H9 (cell line): ENCODE data around the gene SLC26A5. TPM values are rescaled to one million over a fixed set of nuclear protein-coding genes. Genes with fewer than 3 reads are reported as not detected.

Experiments used
- DNase-seq: peaks from one replicate; pipeline ENCODE4 v3.0.0-alpha.2; 2017
- H2AFZ ChIP-seq: one replicate; pipeline ENCODE4 v1.6.1; 2013; ENCODE audit warnings: mild to moderate bottlenecking, low read length, control low read depth, moderate library complexity
- H2AK5ac ChIP-seq: 2 replicates; pipeline ENCODE4 v1.6.1; 2013; ENCODE audit warnings: low read length, control low read depth, mixed read lengths; ENCODE audit not compliant: insufficient read length
- H2BK120ac ChIP-seq: one replicate; pipeline ENCODE4 v1.6.1; 2013; ENCODE audit warnings: low read depth, mild to moderate bottlenecking, low read length, control low read depth, inconsistent platforms; ENCODE audit not compliant: poor library complexity, severe bottlenecking
- H2BK12ac ChIP-seq: 2 replicates; pipeline ENCODE4 v1.6.1; 2013; ENCODE audit warnings: low read length, control low read depth, mixed read lengths, low read depth; ENCODE audit not compliant: insufficient read length
- H2BK15ac ChIP-seq: 2 replicates; pipeline ENCODE4 v1.6.1; 2013; ENCODE audit warnings: low read depth, low read length, control low read depth
- H2BK20ac ChIP-seq: one replicate; pipeline ENCODE4 v1.6.1; 2013; ENCODE audit warnings: low read depth, mild to moderate bottlenecking, low read length, control low read depth, inconsistent platforms; ENCODE audit not compliant: poor library complexity, severe bottlenecking
- H2BK5ac ChIP-seq: 2 replicates; pipeline ENCODE4 v1.6.1; 2013; ENCODE audit warnings: low read length, control low read depth, mixed read lengths; ENCODE audit not compliant: insufficient read length
- H3K14ac ChIP-seq: 2 replicates; pipeline ENCODE4 v1.6.1; 2013; ENCODE audit warnings: low read length, control low read depth; ENCODE audit not compliant: insufficient read depth
- H3K18ac ChIP-seq: 2 replicates; pipeline ENCODE4 v1.6.1; 2013; ENCODE audit warnings: low read depth, mild to moderate bottlenecking, mixed read lengths, low read length, control low read depth; ENCODE audit not compliant: insufficient read length
- H3K23ac ChIP-seq: 2 replicates; pipeline ENCODE4 v1.6.1; 2013; ENCODE audit warnings: low read length, control low read depth, mixed read lengths, low read depth; ENCODE audit not compliant: insufficient read length
- H3K23me2 ChIP-seq: 2 replicates; pipeline ENCODE4 v1.6.1; 2013; ENCODE audit warnings: low read depth, mild to moderate bottlenecking, mixed read lengths, low read length, control low read depth; ENCODE audit not compliant: insufficient read length, poor library complexity, severe bottlenecking
- H3K27ac ChIP-seq: 2 replicates; pipeline ENCODE4 v1.5.1; 2013; ENCODE audit warnings: low read length, control low read depth, mixed read lengths, low read depth; ENCODE audit not compliant: insufficient read length
- H3K27me3 ChIP-seq: 2 replicates; pipeline ENCODE4 v1.6.1; 2013; ENCODE audit warnings: low read length, control low read depth, inconsistent platforms; ENCODE audit not compliant: insufficient read depth
- H3K4ac ChIP-seq: 2 replicates; pipeline ENCODE4 v1.6.1; 2013; ENCODE audit warnings: low read depth, mild to moderate bottlenecking, control low read depth, inconsistent platforms, low read length, moderate library complexity
- H3K4me1 ChIP-seq: 2 replicates; pipeline ENCODE4 v1.6.1; 2013; ENCODE audit warnings: low read length, control low read depth, inconsistent platforms; ENCODE audit not compliant: insufficient read depth
- H3K4me2 ChIP-seq: 2 replicates; pipeline ENCODE4 v1.6.1; 2013; ENCODE audit warnings: low read length, control low read depth, mixed read lengths; ENCODE audit not compliant: insufficient read length, insufficient read depth
- H3K56ac ChIP-seq: 2 replicates; pipeline ENCODE4 v1.6.1; 2013; ENCODE audit warnings: low read depth, mild to moderate bottlenecking, mixed read lengths, low read length, control low read depth; ENCODE audit not compliant: insufficient read length
- H3K79me1 ChIP-seq: 2 replicates; pipeline ENCODE4 v1.6.1; 2013; ENCODE audit warnings: low read depth, mild to moderate bottlenecking, moderate library complexity, low read length, control low read depth, inconsistent platforms; ENCODE audit not compliant: insufficient read depth, poor library complexity, severe bottlenecking
- H3K79me2 ChIP-seq: 2 replicates; pipeline ENCODE4 v1.6.1; 2013; ENCODE audit warnings: low read length, control low read depth, inconsistent platforms; ENCODE audit not compliant: insufficient read depth
- H3K9ac ChIP-seq: 2 replicates; pipeline ENCODE4 v1.6.1; 2013; ENCODE audit warnings: low read length, control low read depth, mixed read lengths; ENCODE audit not compliant: insufficient read length; ENCODE audit errors: extremely low read depth
- H3K9me3 ChIP-seq: one replicate; pipeline ENCODE4 v1.6.1; 2013; ENCODE audit warnings: low read depth, low read length, inconsistent platforms; ENCODE audit not compliant: control insufficient read depth
- H3T11ph ChIP-seq: one replicate; pipeline ENCODE4 v1.6.1; 2013; ENCODE audit warnings: mild to moderate bottlenecking, low read length, control low read depth, inconsistent platforms
- H4K20me1 ChIP-seq: one replicate; pipeline ENCODE4 v1.6.1; 2013; ENCODE audit not compliant: control insufficient read depth, insufficient read length, insufficient read depth
- H4K5ac ChIP-seq: 2 replicates; pipeline ENCODE4 v1.6.1; 2013; ENCODE audit warnings: low read depth, mild to moderate bottlenecking, mixed read lengths, low read length, control low read depth; ENCODE audit not compliant: insufficient read length
- H4K8ac ChIP-seq: replicated peaks from 2 replicates; pipeline ENCODE4 v1.6.1; 2013; ENCODE audit warnings: low read length, control low read depth, mixed read lengths, low read depth; ENCODE audit not compliant: insufficient read length
- H4K91ac ChIP-seq: 2 replicates; pipeline ENCODE4 v1.6.1; 2013; ENCODE audit warnings: low read depth, mild to moderate bottlenecking, moderate library complexity, mixed read lengths, low read length, control low read depth; ENCODE audit not compliant: insufficient read length
- H3K27ac Mint-ChIP-seq, 3 experiments: 2 replicates in 2 of 3; 3 replicates in 1 of 3; pipeline ENCODE4 v1.8.0; 2020 to 2021; ENCODE audit warnings: mixed read lengths in 3 of 3, mild to moderate bottlenecking in 1 of 3, moderate library complexity in 1 of 3
- H3K27me3 Mint-ChIP-seq: 2 replicates; pipeline ENCODE4 v1.8.0; 2021; ENCODE audit warnings: low read depth, mild to moderate bottlenecking, moderate library complexity, mixed read lengths
- H3K36me3 Mint-ChIP-seq, 3 experiments: 2 replicates in 2 of 3; 3 replicates in 1 of 3; pipeline ENCODE4 v1.8.0; 2020 to 2021; ENCODE audit warnings: low read depth in 3 of 3, mixed read lengths in 3 of 3; ENCODE audit not compliant: insufficient read depth in 1 of 3
- H3K4me1 Mint-ChIP-seq, 2 experiments: 2 replicates each; pipeline ENCODE4 v1.8.0; 2020; ENCODE audit warnings: mixed read lengths in 2 of 2
- H3K4me3 Mint-ChIP-seq, 2 experiments: 2 replicates in 1 of 2; 3 replicates in 1 of 2; pipeline ENCODE4 v1.8.0; 2020 to 2021; ENCODE audit warnings: mild to moderate bottlenecking in 2 of 2, mixed read lengths in 2 of 2, moderate library complexity in 1 of 2
- H3K9me3 Mint-ChIP-seq, 2 experiments: 2 replicates in 1 of 2; 3 replicates in 1 of 2; pipeline ENCODE4 v1.8.0; 2020; ENCODE audit warnings: mild to moderate bottlenecking in 2 of 2, mixed read lengths in 2 of 2, moderate library complexity in 1 of 2
- CTCF ChIP-seq: fragments of 200-600 bp; sonication (generic); conservative IDR thresholded peaks from 3 replicates; pipeline ENCODE4 v1.8.0; 2021; ENCODE audit warnings: antibody characterized with exemption, mild to moderate bottlenecking
- WGBS: extraction: QIAGEN DNeasy Blood & Tissue Kit; methylation state at CpG from one replicate; pipeline ENCODE4 v1.1.7; 2013; ENCODE audit warnings: missing lambda C conversion rate, low lambda C conversion rate, mixed read lengths; ENCODE audit not compliant: insufficient read length; ENCODE audit errors: extremely low coverage; 5-methylcytosine and 5-hydroxymethylcytosine counted together
- total RNA-seq: library from RNA; stranded (reverse); gene quantifications from 2 replicates; pipeline ENCODE4 v1.2.1, GENCODE V29; 2021

SLC26A5 gene
- total RNA-seq, 1 experiment from 2014 or later = not detected

- DNase-seq = no peak
- Histone ChIP-seq H3K27me3 (no peaks in the 10 kb centered on the region), H3K18ac (no peak overlapping the region), H3K9me3 (no peaks in the 10 kb centered on the region), H4K5ac (no peak overlapping the region), H3K9ac (no peak overlapping the region), H2AFZ (no peak overlapping the region), H3K4ac (no peak overlapping the region), H2AK5ac (no peak overlapping the region), H3K79me1 (peaks cover 5% of the 10 kb centered on the region), H4K20me1 (no peaks in the 10 kb centered on the region), H4K8ac (no peak overlapping the region), H2BK12ac (no peak overlapping the region), H2BK120ac (no peak overlapping the region), H3K27ac (no peak overlapping the region), H3K56ac (no peak overlapping the region), H2BK15ac (no peak overlapping the region), H3K14ac (no peak overlapping the region), H3K4me1 (no peaks in the 10 kb centered on the region), H4K91ac (no peak overlapping the region), H3K23me2 (peaks cover 5% of the 10 kb centered on the region), H3K23ac (no peak overlapping the region), H3K4me2 (no peak overlapping the region), H3T11ph (no peak overlapping the region), H2BK5ac (no peak overlapping the region), H3K79me2 (peaks cover 18% of the 10 kb centered on the region), H2BK20ac (no peak overlapping the region)
- Mint-ChIP-seq H3K27me3 (no peaks in the 10 kb centered on the region), H3K9me3 (no peaks in the 10 kb centered on the region), H3K36me3 (peaks cover 40 to 50% (median 50%) of the 10 kb centered on the region in 3 experiments), H3K4me1 (peaks cover 0 to 6% of the 10 kb centered on the region in 2 experiments; a peak in 1 of 4 replicates), H3K27ac (no peak overlapping the region), H3K4me3 (no peak overlapping the region)
- no CpG with 5 or more reads among the region's 2 CpGs for WGBS
- no peak for TF ChIP-seq CTCF
Observed at GRCh38 chr7:103341466-103341865, 104.5 kb downstream of the SLC26A5 start.
